Prostate gland (tissue), 2 donors: ENCODE data around the gene PHF3.

Experiments
- CTCF ChIP-seq, 4 experiments: fragments of 200-600 bp in 2 of 4; fragments of 450-650 bp in 2 of 4; sonication (generic) in 2 of 4; IDR thresholded peaks; 1 replicate in 3 of 4; 2 replicates in 1 of 4; pipeline ENCODE4 v1.5.1; 2016 to 2019; ENCODE audit warnings: antibody characterized with exemption in 4 of 4, mild to moderate bottlenecking in 2 of 4, moderate library complexity in 2 of 4
- POLR2A ChIP-seq: fragments of 450-650 bp; IDR thresholded peaks from one replicate; pipeline ENCODE4 v1.6.1; 2016; ENCODE audit warnings: antibody characterized with exemption, mild to moderate bottlenecking

GRCh38 chr6:63732336-63732735 lies 96.7 kb downstream of the PHF3 start:
- no peak for TF ChIP-seq CTCF (IDR thresholded peaks at IDR 0.05)
- TF ChIP-seq POLR2A, result no peak
